HG03342 (cell line): Measurements from ENCODE around the gene KRTAP12-4.
"Not testable (repeated sequence)": the region's sequence is repeated elsewhere in the genome, so short reads cannot be mapped to it uniquely, and the experiment has no call there.

Experiments
- ATAC-seq: cut with Tn5 transposase; IDR thresholded peaks from one replicate; pipeline ENCODE4 v1.9.1; 2021; ENCODE audit warnings: mild to moderate bottlenecking, moderate library complexity; ENCODE audit not compliant: unreplicated experiment

Gene KRTAP12-4, protein sequence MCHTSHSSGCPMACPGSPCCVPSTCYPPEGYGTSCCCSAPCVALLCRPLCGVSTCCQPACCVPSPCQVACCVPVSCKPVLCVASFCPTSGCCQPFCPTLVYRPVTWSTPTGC

DNA sequence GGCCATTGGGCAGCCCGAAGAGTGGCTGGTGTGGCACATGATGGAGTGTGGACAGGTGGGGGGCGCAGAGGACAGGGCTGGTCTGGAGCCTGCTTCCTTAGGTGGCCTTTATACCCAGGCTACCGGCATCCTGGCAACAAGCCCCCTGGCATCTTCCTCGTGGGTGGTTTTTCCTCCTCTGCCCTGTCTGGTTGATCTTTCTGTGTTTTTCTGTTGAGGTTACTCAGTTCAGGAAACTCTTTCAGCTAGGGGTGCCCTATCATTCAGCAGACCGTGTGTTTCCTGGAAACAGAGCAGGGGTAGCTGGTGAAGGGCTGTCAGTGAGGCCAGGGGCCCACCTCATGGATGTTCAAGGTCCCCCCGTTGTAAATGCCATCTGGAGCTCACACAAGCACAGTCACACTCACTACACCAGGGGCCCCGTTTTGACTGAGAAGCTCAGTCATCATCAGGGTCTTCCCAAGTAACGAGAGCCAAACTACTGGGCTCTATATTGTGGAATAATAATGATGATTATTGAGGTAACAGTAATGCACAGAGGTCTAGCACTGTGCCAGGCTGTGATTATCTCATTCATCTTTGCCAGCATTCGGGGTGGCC, at the start of gene KRTAP12-4:
Gene KRTAP12-4 (minus strand): TSS at position 84 of the 600 bp plus-strand sequence. CDS start 45 bp downstream, at position 39.
- no peak for ATAC-seq

DNA sequence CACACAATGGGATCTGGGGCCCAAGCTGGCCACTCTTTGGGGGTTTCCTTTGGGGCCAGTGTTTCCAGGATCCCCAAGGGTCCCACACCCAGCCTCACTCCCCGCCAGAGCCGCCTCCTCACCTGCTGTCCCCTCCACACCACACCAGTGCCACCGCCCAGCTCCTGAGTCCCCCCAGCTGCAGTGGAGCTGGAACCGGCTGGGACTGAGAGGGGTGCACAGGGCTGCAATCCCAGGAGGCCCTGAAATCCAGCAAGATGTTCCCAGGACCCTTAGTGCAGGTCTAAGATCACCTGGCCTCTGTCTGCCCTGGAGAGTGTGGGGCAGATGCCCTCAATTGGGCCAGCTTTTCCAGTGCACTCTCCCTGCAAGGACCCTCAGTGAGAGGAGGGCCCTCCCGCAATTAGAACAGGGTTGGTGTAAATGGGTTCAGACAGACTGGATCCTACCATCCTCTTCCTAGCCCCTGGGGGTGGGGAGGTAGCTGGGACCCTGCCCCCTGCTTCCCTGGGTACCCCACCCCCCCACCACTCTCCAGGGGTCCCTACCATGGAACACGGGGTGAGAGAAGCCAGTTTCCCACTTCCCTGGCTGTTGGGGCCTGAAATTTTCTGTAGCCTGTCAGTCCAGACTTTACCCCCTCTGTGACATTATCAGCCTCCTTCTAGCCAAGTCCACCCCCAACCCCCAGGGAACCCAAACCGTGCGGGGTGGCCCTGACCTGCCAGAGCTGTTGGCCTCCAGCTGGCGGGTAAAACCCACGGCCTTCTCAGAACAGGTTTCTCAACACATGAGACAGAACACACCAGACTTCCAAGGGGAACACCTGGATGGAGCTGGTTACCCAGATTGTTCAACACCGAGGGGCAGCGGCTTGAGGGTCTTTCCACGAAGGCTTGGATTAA, 49.5 kb upstream of the KRTAP12-4 start:
- ATAC-seq: no peak

DNA sequence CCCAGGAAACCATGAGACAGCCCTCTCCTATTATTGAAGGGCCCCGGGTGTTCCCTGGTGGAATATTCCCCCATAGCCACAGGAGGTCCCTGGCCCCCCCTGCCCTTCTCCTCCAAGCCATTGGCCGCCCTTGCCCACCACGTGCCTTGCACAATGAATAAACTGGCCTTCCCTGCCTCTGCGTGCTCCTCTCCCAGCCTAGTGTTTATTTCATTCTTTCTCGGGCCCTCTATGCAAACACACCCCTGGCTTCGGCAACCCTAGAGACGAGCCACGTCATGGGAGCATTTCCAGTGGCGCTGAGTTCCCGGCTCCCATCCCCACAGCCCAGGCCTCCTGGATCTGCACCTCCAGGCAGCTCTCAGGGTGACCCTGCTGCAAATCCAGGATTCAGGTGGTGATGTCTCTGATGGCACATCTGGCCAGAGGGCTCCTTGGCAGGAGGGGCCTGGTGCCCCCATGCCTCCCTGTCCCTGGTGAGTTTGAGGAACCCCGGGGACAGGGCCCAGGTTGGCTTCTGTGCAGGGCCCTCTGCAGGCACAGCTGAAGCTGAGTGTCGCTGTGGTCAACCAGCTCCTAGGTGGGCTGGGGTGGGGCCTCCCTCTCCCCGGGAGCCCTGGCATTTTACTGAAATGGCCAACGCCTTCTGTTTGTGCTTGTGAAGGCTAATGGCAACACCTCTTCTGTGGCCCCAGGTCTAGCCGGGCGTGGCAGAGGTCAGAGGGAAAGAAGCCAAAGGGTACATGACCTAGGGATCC, 48.7 kb upstream of the KRTAP12-4 start:
- no peak for ATAC-seq

GRCh38 chr21:44702111-44702972, 47.9 kb upstream of the KRTAP12-4 start:
- no peak for ATAC-seq

- no peak for ATAC-seq
Measured at GRCh38 chr21:44701541-44701940, 47.1 kb upstream of the KRTAP12-4 start.

DNA sequence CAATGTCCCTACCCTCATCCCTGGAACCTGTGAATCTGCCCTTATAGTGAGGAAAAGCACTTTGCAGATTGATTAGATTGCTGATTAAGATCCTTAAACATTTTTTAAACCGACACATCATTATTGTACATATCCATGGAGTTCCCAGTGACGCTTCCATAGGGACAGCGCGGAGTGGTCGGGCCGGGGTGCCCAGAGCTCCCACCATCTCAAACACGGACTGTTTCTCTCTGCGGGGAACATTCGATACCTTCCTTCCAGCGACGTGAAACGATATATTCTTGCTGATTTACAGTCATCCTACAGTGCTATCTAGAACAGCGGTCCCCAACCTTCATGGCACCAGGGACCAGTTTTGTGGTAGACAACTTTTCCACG, 46.6 kb upstream of the KRTAP12-4 start:
- no peak for ATAC-seq

GRCh38 chr21:44700101-44701022, 45.9 kb upstream of the KRTAP12-4 start:
- ATAC-seq: no peak

GRCh38 chr21:44699502-44700001, 45.1 kb upstream of the KRTAP12-4 start:
- no peak for ATAC-seq

- ATAC-seq: no peak
Measured at GRCh38 chr21:44697811-44698734, 43.6 kb upstream of the KRTAP12-4 start.

GRCh38 chr21:44697172-44697810, 42.8 kb upstream of the KRTAP12-4 start, which contains the start of gene KRTAP10-12:
Gene KRTAP10-12, plus strand, starts transcription at chr21:44697172. Its CDS starts 30 bp downstream, at chr21:44697202.
- ATAC-seq: not testable (repeated sequence)

DNA sequence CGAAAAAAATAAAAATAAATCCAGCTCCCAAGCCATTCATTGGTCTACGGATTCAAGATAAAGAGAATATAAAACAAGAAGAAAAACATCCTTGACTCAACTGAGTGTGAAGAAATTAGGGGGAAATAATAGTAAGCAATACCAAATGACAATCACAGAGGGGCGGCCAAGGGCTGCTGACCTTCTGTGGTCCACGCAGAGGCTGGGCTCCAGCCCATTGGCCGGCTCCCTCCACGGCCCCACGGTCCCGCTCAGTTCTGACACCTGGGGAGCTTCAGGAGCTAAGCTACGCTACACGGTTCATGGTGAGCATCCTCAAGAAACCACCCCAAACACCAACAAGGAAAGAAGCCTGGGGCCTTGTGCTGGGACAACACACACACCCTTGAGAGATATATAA, 42.1 kb upstream of the KRTAP12-4 start:
- no peak for ATAC-seq

- ATAC-seq: no peak
Measured at GRCh38 chr21:44695641-44696040, 41.2 kb upstream of the KRTAP12-4 start.

DNA sequence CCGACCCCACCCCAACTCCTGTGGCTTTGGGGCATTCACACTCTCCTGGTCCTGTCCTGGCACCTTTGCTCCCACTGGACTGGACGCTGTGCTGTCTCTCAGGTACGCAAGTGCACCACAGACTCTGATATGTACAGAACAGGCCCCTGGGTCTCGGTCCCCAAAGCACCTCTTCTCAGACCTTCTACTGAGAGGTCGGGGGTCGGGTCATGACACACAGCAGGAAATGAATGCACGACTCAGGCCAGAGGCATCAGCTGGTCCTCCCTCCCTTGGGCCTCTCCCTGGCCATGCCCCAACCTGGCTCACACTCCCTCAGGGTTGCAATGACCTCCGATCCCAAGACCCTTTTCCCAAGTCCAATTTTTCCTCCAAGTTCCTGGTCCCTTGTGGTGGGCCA, 40.7 kb upstream of the KRTAP12-4 start:
- ATAC-seq: no peak

- ATAC-seq: no peak
Measured at GRCh38 chr21:44694776-44695175, 40.3 kb upstream of the KRTAP12-4 start.

- ATAC-seq: no peak
Measured at GRCh38 chr21:44692798-44693512, 38.5 kb upstream of the KRTAP12-4 start.

DNA sequence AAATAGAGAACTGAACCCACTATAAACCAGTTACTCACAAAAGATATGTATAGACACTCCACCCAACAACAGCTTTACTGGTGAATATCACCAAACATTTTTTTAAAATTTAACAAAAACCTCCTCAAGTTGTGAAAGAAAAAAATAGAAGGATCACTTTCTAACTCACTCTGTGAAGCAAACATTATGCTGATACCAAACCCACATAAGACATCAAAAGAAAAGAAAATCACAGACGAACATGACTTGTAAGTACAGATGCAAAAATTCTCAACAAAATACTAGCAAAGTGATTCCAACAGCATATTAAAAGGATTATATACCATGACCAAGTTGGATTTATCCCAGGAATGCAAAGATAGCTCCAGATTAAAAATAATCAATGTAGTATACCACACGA, 37.2 kb upstream of the KRTAP12-4 start:
- no peak for ATAC-seq

DNA sequence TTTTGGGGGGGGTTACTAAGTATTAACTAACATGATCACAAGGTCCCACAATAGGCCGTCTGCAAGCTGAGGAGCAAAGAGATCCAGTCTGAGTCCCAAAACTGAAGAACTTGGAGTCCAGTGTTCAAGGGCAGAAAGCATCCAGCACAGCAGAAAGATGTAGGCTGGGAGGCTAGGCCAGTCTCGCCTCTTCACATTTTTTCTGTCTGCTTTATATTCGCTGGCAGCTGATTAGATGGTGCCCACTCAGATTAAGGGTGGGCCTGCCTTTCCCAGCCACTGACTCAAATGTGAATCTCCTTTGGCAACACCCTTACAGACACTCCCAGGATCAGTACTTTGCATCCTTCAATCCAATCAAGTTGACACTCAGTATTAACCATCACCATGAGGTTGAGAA, 35.3 kb upstream of the KRTAP12-4 start:
- ATAC-seq: not testable (repeated sequence)
